ENCODE results near the gene MAP7. TPM values are rescaled to one million over a fixed set of nuclear protein-coding genes. Genes with fewer than 3 reads are reported as not detected.

Gene MAP7
- total and polyA plus RNA-seq, 11 donors = 0.86 to 3.2 (median 2.1) TPM

- TF ChIP-seq CTCF (IDR thresholded peaks at IDR 0.05) (no peak), POLR2A (IDR thresholded peaks at IDR 0.05) (no peak)
- Histone ChIP-seq H3K4me1 (no peaks in the 10 kb centered on the region), H3K9me3 (no peaks in the 10 kb centered on the region), H3K4me3 (no peak overlapping the region), H3K36me3 (no peaks in the 10 kb centered on the region), H3K27ac (no peak overlapping the region), H3K27me3 (no peaks in the 10 kb centered on the region)
- ATAC-seq = no peak
- WGBS, 4 donors = 76 to 94% (median 83%) methylated on average over 1 of the region's 1 CpG
- DNase-seq = no peak
- intact Hi-C loops (cut with DNase I) = no loop called here
These were observed 243.8 kb downstream of the MAP7 start for GRCh38 chr6:136306466-136306865.

- H3K27me3 ChIP-seq = no peaks in the 10 kb centered on the region
- H3K27ac ChIP-seq = no peak overlapping the region
- H3K4me3 ChIP-seq = no peak overlapping the region
- DNase-seq = no peak
- TF ChIP-seq CTCF (IDR thresholded peaks at IDR 0.05) = no peak
- H3K4me1 ChIP-seq = no peaks in the 10 kb centered on the region
- H3K36me3 ChIP-seq = no peaks in the 10 kb centered on the region
- no peak for ATAC-seq
- WGBS, 4 donors = 88 to 94% (median 93%) methylated on average over 4 of the region's 4 CpGs
- intact Hi-C loops (cut with DNase I) = no loop called here
- H3K9me3 ChIP-seq = no peaks in the 10 kb centered on the region
These were observed 245.8 kb downstream of the MAP7 start for GRCh38 chr6:136304410-136304809.

GRCh38 chr6:136303516-136303915 lies 246.7 kb downstream of the MAP7 start:
- WGBS, 4 donors = 87 to 97% (median 93%) methylated on average over 3 of the region's 3 CpGs
- no peak overlapping the region for H3K4me3 ChIP-seq
- no peak for ATAC-seq

GRCh38 chr6:136294621-136295020 lies 255.6 kb downstream of the MAP7 start:
- Histone ChIP-seq H3K9me3 (no peaks in the 10 kb centered on the region), H3K4me1 (peaks cover 0 to 13% (median 9%) of the 10 kb centered on the region in 12 donors), H3K4me3 (no peak overlapping the region), H3K27ac (no peak overlapping the region), H3K27me3 (no peaks in the 10 kb centered on the region), H3K36me3 (no peaks in the 10 kb centered on the region)
- intact Hi-C loops (cut with DNase I) = loop anchor here in 1 of 10 donors (5.0 kb wide), 1 partner anchor 42 kb away; the partner anchor contains the start of gene MTFR2
- ATAC-seq = no peak
- DNase-seq = no peak
- TF ChIP-seq POLR2A (IDR thresholded peaks at IDR 0.05) (no peak), CTCF (IDR thresholded peaks at IDR 0.05) (no peak)
- 90 to 97% (median 93%) methylated on average over 3 of the region's 3 CpGs for WGBS, 4 donors

More at GRCh38 chr6:136303516-136303915, 246.7 kb downstream of the MAP7 start:
- no peak for DNase-seq
- H3K4me1 ChIP-seq = no peaks in the 10 kb centered on the region
- no peaks in the 10 kb centered on the region for H3K36me3 ChIP-seq
- intact Hi-C loops (cut with DNase I) = no loop called here
- TF ChIP-seq POLR2A (IDR thresholded peaks at IDR 0.05) = no peak
- no peak for TF ChIP-seq CTCF (IDR thresholded peaks at IDR 0.05)
- H3K9me3 ChIP-seq = no peaks in the 10 kb centered on the region
- no peaks in the 10 kb centered on the region for H3K27me3 ChIP-seq
- no peak overlapping the region for H3K27ac ChIP-seq

Other genes with a start within 250 kb of the MAP7 start
- gene MAP3K5, start 242.1 kb upstream of the MAP7 start, total RNA-seq = 10 to 100 TPM; 18.7 to 34.1 (median 28.0) TPM
- gene MAP3K5, start 242.1 kb upstream of the MAP7 start, polyA plus RNA-seq = 1 to 10 TPM; 7.1 to 9.5 TPM

All from heart left ventricle (tissue), 16 donors.